M059J (cell line): ENCODE measurements around the gene ZNF593. TPM values are rescaled to one million over a fixed set of nuclear protein-coding genes. Genes with fewer than 3 reads are reported as not detected.

ENCODE experiments used
- DNase-seq: peaks from one replicate; pipeline ENCODE4 v3.0.0-alpha.2; 2012; ENCODE audit warnings: low read depth
- total RNA-seq: library from RNA; depleted of rRNA; stranded (reverse); fragments of >200 nt; shearing (Covaris generic); gene quantifications from 2 replicates; pipeline ENCODE4 v1.2.3, GENCODE V29; 2014; rRNA removed

ZNF593 gene
- 22.4 and 23.0 TPM in 2 replicates for total RNA-seq

GRCh38 chr1:26169669-26170471 is at the start of gene ZNF593:
Gene ZNF593 (plus strand): TSS chr1:26169908. CDS start chr1:26169984, 76 bp downstream.
- DNase-seq, result peak; percentile 87

GRCh38 chr1:26121854-26122773 is 47.6 kb upstream of the ZNF593 start:
- peak; percentile 87 for DNase-seq

GRCh38 chr1:26122988-26123973 is 46.4 kb upstream of the ZNF593 start:
- DNase-seq, result peak; percentile 82

DNA sequence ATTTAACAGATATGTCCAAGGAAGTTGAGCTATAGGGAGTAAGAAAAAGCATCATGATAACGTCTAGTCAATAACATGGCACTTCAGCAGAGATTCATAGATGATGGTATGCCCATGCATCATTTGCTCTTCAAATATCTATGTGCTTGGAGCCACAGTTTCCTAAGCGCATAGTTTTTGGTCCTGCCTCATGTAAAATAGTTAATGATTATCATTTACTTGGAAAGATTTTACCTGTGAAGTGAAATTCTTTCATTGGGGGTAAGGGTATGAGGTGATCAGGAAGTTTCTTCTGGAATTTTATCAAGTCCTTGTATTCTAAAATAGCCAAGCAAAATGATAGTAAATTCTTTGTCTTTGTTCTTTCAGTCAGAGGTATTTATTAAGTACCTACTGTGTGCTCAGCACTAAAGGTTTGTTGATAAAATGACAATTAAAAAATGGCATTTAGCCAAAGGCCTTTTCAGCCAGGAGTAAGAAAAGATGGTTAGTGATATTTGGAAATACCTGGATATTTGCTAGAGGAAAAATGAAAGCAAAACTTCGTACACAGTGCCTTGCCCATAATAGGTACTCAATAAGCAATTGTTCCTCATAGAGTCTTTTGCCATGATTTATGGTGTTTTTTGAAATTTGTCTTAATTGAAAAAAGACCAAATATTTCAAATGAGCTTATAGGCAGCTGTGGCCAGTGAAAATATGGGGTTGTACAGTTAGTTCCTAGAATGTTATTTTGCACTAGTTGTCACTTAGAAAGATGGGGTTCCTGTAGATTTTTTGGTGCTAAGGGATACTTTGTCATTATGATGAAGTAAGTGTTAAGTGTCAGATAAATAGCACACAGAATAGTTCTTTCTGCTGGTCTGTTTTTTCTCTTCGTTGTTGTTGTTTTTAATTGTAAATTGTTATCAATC is 45.0 kb upstream of the ZNF593 start:
- no peak for DNase-seq

DNA sequence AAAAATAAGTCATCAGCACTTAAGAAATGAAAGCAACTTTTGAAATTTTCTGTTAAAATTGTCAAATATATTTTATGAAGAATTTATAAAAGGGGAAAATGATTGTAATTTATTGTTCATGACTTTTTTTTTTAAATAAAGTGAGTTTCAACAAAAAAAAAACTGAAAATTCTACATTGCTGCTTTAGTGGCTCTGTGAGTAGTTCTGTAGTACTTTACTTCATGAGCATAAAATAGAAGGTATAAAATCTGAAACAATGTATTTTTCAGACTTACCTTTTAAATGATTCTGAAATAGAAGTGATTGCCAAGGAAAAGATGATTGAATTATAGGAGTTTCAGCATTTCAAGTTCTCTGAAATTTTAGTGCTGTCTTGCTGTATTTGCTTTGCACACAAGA is 44.3 kb upstream of the ZNF593 start:
- DNase-seq, result no peak

DNA sequence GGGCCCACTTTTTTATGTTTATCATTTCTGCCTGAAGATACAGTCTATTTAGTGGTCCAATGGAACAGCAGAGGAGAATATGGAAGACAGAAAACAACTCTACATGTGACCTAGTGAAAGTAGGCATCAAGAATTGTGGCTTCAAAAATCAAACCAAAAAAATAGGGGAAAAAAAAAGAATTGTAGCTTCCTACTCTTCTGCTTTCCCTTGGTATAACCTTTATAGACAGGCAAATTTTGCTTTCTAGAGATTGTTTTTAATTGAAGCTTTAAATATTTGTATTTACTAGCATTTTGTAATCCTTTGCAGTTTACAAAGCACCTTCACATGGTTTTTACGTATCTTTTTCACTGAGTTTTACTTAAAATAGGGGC is 43.8 kb upstream of the ZNF593 start:
- no peak for DNase-seq

DNA sequence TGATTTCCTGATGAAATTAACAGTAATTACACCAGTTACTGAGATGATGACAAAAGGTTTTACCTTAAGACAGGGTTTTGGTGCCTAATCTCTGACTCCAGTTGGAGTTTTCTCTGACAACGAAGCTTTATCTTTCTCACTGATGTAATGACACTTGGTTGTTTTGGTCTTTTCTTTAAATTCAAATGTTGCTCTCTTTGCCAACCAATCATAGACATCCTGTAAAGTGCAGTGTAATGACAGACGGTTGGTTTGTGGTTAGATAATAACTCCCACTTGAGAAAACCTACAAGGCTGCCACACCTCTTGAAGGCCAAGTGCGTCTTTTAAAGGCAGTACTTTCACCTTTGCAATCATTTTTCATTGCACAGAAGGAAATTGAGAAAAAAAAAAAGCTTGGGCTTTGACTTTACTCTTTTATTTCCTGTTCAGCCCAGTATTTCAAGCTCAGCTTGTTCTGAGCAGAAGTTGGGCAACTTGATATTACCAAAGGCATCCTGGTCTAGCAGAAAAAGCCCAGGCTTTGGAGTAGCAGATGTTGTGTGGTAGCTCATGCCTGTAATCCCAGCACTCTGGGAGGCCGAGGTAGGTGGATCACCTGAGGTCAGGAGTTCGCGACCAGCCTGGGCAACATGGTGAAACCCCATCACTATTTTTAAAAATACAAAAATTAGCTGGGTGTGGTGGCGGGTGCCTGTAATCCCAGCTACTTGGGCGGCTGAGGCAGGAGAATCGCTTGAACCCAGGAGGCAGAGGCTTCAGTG is 43.2 kb upstream of the ZNF593 start:
- peak; percentile 87 for DNase-seq

- DNase-seq, result no peak
Measured at GRCh38 chr1:26127235-26128163, 42.2 kb upstream of the ZNF593 start.

GRCh38 chr1:26129778-26130177 is 39.9 kb upstream of the ZNF593 start:
- DNase-seq, result no peak

GRCh38 chr1:26130695-26131094 is 39.0 kb upstream of the ZNF593 start:
- no peak for DNase-seq

DNA sequence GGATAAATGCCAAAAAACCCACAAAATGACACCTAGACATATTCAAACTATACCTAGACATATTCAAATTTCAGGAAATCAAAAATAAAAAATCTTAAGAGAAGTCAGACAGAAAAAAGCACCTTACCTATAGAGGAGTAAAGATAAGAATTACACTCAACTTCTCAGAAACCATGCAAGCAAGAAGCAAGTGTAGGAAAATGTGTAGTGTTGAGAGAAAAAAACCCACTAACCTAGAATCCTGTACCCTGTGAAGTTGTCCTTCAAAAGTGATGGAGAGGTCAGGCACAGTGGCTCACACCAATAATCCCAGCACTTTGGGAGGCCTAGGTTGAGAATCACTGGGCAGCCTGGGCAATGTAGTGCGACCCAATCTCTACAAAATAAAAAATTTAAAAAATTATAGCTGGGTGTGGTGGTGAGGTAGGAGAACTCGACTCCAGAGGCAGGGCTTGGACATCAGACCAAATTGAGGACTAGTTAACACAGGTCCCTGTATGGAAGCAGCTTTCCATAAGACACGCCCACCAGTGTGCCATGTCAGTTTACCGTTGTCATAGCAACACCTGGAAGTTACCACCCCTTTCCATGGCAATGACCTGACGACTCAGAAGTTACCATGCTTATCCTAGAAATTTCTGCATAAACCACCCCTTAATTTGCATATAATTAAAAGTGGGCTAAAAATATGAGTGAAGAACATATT is 37.4 kb upstream of the ZNF593 start:
- peak; percentile 55 for DNase-seq

GRCh38 chr1:26132834-26133167 is 36.9 kb upstream of the ZNF593 start:
- no peak for DNase-seq

GRCh38 chr1:26134466-26134865 is 35.2 kb upstream of the ZNF593 start:
- no peak for DNase-seq

DNA sequence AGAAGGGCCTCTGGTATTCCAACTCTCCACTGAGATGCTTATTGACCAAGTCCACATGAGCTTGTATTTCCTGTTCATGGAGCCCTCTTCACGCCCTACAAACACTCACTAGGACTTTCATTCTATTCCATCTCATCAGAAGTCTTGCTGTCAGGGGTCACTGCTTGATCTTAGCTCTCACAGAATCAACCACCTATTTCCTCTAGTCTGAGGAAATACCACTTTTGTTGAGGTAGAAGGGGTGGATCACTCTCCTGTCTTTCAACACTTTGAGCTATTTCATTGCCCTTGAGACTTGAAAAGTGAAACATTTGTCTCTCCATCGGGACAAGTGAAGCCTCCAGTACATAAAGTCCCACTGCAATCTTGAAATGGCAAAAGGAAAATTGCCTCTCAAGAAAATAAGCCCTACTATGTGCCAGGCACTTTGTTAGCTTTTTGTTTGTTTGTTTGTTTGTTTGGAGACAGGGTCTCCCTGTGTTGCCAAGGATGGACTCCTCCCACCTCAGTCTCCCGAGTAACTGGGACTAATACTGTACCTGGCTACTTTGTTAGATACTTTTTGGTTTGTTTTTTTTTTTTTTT is 30.6 kb upstream of the ZNF593 start:
- DNase-seq, result no peak

DNA sequence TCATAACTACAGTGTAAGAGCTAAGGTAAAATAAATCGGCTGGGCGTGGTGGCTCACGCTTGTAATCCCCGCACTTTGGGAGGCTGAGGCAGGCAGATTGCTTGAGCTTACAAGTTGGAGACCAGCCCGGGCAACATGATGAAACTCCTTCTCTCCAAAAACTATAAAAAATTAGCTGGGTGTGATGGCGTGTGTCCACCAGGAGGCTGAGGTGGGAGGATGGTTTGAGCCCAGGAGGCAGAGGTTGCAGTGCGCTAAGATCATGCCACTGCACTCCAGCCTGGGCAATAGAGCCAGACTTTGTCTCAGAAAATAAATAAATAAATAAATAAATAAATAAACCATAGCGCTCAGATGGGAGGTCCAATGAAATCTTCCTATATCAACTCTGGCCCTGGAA is 27.5 kb upstream of the ZNF593 start:
- DNase-seq, result no peak

GRCh38 chr1:26145041-26145959 is 24.4 kb upstream of the ZNF593 start:
- peak; percentile 83 for DNase-seq

GRCh38 chr1:26145960-26146294 is 23.8 kb upstream of the ZNF593 start:
- DNase-seq, result no peak
